BJ (cell line): Measurements from ENCODE around the gene TRPC3. TPM values are rescaled to one million over a fixed set of nuclear protein-coding genes. Genes with fewer than 3 reads are reported as not detected.
"Not testable (repeated sequence)": the region's sequence is repeated elsewhere in the genome, so short reads cannot be mapped to it uniquely, and the experiment has no call there.

Experiments
- CTCF ChIA-PET: fragments of 350-600 bp; formaldehyde crosslinking; extraction: SDS; loops from one replicate; lab custom pipeline; 2021; ENCODE audit warnings: antibody characterized with exemption, inconsistent platforms; lab: Yijun Ruan, JAX
- POLR2A ChIA-PET: fragments of 300-600 bp; sonication (Branson Sonifier 250); formaldehyde crosslinking; extraction: SDS; loops from one replicate; lab custom pipeline; 2021; ENCODE audit warnings: antibody characterized with exemption; lab: Charles Lee
- DNase-seq: peaks from one replicate; pipeline ENCODE4 v3.0.0-alpha.2; 2011; ENCODE audit warnings: low read depth
- H3K27me3 ChIP-seq: 2 replicates; pipeline ENCODE4 v1.6.0; 2011; ENCODE audit warnings: low read length; ENCODE audit not compliant: control insufficient read depth, insufficient read depth
- H3K36me3 ChIP-seq: 2 replicates; pipeline ENCODE4 v1.5.1; 2011; ENCODE audit warnings: low read length; ENCODE audit not compliant: control insufficient read depth, insufficient read depth
- H3K4me3 ChIP-seq: 2 replicates; pipeline ENCODE4 v1.5.1; 2011; ENCODE audit warnings: low read depth, mild to moderate bottlenecking, control low read depth, low read length
- polyA plus RNA-seq: library from polyadenylated mRNA; depleted of rRNA; stranded (reverse); fragments of >200 nt; gene quantifications from 2 replicates; pipeline ENCODE4 v1.2.3, GENCODE V29; 2011
- TF ChIP-seq, protein P1 (sequence below): IDR thresholded peaks from 2 replicates; pipeline ENCODE4 v1.5.1; 2011; ENCODE audit warnings: low read depth, mild to moderate bottlenecking, control low read depth, inconsistent platforms, low read length, moderate library complexity; ENCODE audit not compliant: insufficient read depth

TRPC3 gene
- polyA plus RNA-seq, 1 experiment: 0.43 TPM

DNA sequence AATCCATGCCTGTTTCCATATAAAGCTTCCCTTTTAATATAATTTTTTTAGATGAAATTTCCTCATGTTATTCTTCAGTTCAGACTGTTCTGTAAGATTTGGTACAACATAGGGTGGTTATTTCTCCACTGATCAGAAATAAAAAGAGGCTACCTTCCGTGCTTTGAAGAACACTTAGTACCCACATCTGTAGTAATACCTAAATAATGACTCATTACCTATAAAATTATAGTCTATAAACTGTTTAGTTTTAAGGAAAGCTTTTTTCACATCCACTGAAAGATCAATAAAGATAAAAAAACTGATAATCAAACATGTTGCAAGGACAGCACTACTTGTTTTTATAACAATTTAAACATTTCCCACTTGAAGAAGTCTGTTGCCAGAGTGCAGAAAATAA lies 23.9 kb downstream of the TRPC3 start:
- no peak for DNase-seq
- ChIA-PET POLR2A (no interaction called here), CTCF (interaction anchor here (1.3 kb wide), 1 partner anchor 13 kb away, joined by 3 read pairs; no protein-coding TSS in a partner anchor)
- H3K27me3 ChIP-seq: no peaks in the 10 kb centered on the region
- no peak overlapping the region for H3K4me3 ChIP-seq
- H3K36me3 ChIP-seq: no peaks in the 10 kb centered on the region
- TF ChIP-seq, protein P1, sequence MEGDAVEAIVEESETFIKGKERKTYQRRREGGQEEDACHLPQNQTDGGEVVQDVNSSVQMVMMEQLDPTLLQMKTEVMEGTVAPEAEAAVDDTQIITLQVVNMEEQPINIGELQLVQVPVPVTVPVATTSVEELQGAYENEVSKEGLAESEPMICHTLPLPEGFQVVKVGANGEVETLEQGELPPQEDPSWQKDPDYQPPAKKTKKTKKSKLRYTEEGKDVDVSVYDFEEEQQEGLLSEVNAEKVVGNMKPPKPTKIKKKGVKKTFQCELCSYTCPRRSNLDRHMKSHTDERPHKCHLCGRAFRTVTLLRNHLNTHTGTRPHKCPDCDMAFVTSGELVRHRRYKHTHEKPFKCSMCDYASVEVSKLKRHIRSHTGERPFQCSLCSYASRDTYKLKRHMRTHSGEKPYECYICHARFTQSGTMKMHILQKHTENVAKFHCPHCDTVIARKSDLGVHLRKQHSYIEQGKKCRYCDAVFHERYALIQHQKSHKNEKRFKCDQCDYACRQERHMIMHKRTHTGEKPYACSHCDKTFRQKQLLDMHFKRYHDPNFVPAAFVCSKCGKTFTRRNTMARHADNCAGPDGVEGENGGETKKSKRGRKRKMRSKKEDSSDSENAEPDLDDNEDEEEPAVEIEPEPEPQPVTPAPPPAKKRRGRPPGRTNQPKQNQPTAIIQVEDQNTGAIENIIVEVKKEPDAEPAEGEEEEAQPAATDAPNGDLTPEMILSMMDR: no peak

DNA sequence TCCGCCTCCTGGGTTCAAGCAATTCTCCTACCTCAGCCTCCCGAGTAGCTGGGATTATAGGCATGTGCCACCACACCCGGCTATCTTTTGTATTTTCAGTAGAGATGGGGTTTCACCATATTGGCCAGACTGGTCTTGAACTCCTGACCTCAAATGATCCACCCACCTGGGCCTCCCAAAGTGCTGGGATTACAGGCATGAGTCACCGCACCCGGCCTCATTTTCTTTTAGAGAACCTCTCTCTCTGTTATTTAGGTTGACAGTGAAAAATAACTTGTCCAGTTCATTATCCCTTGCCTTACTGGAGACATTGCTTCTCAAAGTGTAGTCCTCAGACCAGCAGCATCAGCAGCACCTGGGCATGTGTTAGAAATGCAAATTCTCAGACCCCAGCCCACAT lies 25.4 kb downstream of the TRPC3 start:
- CTCF ChIA-PET: interaction anchor here (0.8 kb wide), 1 partner anchor 15 kb away, joined by 3 read pairs; no protein-coding TSS in a partner anchor
- H3K36me3 ChIP-seq, POLR2A ChIA-PET, H3K4me3 ChIP-seq, H3K27me3 ChIP-seq, DNase-seq: not testable (repeated sequence)

DNA sequence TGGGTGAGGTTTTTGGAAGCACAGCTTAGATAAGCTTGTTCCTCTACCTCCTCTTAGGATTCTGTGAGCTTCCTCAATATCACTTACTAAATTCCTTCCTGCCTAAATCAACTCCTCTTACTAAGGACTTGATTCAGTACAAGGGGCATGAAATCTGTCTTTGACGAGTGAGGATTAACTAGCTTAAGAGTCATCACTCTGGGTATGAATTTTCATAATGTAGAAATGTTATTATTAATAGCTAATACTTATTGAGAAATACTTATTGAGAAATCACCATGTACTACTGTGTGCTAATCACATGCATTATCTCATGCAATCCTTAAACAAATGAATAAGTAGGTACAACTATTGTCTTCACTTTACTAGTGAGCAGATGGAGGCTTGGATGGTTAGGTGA lies 28.6 kb downstream of the TRPC3 start:
- DNase-seq: no peak
- TF ChIP-seq, protein P1: no peak
- Histone ChIP-seq H3K27me3 (no peaks in the 10 kb centered on the region), H3K36me3 (no peaks in the 10 kb centered on the region), H3K4me3 (no peak overlapping the region)
- ChIA-PET POLR2A (no interaction called here), CTCF (interaction anchor here (1.0 kb wide), 1 partner anchor 23 kb away, joined by 3 read pairs; no protein-coding TSS in a partner anchor)

DNA sequence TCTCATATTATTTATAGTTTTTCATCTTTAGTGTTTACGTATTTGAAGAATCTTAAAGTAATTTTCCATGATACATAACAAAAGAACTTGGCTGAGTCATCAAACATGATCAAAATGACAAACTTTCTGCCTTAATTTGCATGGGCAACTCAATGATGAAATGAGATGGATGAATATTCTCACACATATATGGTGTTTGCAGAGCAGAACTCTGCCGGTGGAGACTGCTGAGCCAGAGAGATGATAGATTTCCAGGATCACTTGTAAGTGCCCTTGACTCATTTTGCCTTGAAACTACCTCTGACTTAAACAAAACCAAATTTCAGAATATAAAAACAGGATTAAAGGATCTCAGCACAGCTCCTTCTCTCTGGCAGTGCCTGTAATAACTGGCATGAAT lies 38.2 kb downstream of the TRPC3 start:
- ChIA-PET POLR2A (no interaction called here), CTCF (interaction anchor here (2.4 kb wide), 1 partner anchor 13 kb away, joined by 7 read pairs; no protein-coding TSS in a partner anchor)
- no peak for DNase-seq
- Histone ChIP-seq H3K4me3 (no peak overlapping the region), H3K36me3 (no peaks in the 10 kb centered on the region), H3K27me3 (no peaks in the 10 kb centered on the region)
- TF ChIP-seq, protein P1: no peak

DNA sequence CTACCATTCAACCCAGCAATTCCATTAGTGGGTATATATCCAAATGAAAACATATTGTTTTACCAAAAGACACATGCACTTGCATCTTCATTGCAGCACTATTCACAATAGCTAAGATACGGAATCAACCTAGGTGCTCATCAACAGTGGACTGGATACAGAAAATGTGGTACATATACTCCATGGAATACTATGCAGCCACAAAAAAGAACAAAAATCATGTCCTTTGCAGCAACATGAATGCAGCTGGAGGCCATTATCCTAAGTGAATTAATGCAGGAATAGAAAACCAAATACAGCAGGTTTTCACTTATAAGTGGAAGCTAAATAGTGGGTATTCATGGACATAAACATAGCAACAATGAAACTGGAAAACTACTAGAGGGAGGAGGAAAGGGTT lies 43.5 kb downstream of the TRPC3 start:
- TF ChIP-seq, protein P1: no peak
- no peaks in the 10 kb centered on the region for H3K27me3 ChIP-seq
- CTCF ChIA-PET: no interaction called here
- no peaks in the 10 kb centered on the region for H3K36me3 ChIP-seq
- no peak for DNase-seq
- H3K4me3 ChIP-seq: no peak overlapping the region
- POLR2A ChIA-PET: no interaction called here
